NCI-H748 (cell line): ENCODE results near the gene OPCML.

Experiments used
- DNase-seq: peaks from one replicate; lab custom pipeline; 2025; ENCODE audit not compliant: unreplicated experiment; lab: John Stamatoyannopoulos, UW

Gene OPCML

DNA sequence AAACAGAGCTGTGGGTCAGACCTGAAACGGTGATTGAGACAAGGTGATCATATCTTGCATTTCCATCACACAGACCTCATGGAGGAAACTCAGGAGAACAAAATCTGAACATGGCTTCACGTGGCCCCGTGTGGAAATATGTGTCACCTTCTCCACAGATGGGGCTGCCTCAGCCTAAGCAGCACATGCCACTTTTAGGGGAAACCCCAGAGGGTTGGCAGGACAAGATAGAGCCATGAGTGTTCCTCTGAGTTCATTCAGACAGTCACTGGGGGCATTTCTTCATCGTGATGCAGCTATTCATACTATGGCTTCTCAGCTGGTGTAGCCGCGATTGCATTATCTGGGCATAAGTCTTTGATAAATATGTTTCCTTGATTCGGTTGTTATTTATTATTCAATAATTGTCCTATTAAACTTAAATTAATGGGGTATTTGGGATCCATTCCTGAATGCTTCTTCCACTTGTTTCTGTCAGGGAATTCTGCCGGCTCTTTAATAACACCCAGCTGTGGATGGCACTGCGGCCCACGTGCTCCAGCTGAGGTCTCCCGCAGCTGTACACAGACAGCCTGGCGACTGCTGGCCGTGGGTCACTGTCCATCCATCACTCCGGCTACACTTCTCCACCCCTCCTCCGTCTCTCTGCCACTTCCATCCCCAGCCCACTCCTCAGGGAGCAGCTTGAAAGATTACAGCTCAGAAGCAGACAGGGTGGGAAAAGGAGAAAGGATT lies 485.1 kb downstream of the OPCML start:
- no peak for DNase-seq

DNA sequence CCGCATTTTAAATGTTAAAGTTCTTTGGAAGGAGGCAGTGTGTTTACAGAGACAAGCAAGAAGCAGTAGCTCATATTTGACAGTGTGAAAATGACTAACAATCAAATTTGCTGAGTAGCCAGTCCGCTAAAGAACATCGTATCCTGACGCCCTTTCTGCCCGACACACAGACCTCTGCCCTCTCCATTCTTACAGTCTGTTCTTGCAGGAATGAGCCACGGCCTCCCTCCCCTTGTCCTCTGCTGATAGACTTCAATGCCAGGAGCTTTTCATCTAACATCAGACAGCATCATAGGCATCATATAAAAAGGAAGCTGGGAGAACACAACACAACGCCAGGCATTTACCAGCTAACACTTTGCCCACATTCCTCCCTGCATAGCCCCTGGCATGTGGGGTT lies 486.0 kb downstream of the OPCML start:
- DNase-seq, result no peak

DNA sequence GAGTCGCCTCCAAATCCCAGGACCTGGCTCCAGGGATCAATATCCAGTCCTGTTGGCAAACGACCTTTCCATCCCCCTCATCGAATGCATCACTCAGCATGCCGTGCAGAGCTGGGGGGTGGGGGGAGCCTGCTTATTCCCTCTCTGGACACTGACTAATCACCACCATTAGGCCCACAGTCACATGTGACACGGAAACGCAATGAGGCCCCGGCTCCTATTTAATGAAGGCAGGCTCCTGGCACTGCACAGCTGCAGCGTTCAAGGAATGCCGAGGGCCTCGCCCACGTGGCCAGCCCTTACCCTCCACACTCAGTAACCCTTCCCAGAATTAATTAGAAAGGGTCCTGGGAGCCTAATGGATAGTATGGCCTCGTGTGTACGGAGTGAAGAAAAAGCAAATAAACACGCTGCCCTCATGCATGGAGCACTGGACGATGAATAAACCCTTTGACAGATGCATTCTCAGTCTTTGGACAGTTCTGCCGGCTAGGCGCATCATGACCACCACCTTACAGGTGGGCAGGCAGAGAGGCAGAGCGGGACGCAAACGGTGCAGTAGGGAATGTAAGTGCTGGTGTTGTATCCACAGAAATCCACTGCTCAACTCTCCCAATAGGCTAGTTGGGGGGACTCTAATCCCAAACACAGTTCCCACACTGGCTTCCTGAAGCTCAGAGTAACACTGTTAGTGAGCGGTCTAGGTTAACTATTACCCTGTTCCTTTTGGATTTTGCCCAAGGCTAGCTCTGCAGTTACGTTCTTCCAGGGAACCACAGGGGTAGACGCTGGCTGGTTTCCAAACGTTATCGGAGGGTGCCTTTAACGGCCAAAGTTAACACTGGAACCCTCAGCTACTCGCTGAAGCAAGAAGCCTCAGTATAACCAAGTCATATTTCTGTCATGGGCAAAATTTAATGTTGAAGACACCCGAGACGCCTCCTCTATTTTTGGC lies 490.1 kb downstream of the OPCML start:
- DNase-seq, result peak; percentile 6

- DNase-seq, result peak; percentile 10
Observed at GRCh38 chr11:133041181-133041580, 491.1 kb downstream of the OPCML start.

DNA sequence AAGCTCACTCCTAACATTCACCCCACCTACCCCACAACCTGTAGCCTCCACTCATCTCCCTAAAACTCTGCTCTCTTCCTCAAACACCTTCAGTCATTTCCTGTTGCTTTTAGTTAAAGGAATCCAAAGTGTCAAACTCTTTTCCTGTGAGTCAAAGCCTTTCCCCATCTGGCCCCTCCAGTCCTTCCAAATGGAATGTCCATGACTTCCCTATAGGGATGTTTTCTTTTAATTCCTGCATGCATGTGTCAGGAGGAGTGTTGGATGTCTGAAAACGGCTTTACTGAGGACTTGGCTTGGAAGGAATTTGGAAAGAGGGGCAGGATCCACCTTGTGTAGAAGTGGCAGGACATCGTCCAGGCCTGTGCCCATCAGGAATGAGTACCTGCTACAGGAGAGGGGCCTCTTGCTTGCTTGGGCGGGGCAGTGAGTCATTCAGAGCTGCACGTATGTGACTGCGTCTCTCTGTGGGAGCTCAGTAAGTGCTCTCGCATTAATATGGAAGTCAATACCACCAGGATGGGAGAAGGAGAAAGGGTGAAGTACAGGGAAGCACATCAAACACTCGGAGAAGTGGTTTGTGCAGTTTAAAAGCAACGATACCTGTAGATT lies 491.9 kb downstream of the OPCML start:
- peak; percentile 84 for DNase-seq

DNA sequence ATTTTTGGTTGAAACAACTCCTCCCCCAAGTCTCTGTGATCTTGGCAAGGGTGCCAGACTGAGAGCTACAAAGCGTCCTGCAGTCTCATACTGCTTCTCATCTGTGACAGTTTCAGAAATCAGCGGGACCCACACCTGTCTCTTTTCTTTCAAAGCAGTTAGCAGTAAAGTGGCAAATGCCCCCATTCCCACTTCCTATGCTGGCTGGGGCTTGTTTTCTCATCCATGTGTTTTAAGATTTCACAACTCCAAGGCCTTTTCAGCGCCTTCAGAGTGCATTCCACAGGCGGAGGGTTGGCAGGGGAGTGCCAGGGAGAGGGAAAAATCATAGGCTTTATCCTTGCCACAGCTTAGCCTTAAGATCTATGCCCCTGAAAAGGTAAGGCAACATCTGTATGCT lies 493.5 kb downstream of the OPCML start:
- DNase-seq, result no peak

DNA sequence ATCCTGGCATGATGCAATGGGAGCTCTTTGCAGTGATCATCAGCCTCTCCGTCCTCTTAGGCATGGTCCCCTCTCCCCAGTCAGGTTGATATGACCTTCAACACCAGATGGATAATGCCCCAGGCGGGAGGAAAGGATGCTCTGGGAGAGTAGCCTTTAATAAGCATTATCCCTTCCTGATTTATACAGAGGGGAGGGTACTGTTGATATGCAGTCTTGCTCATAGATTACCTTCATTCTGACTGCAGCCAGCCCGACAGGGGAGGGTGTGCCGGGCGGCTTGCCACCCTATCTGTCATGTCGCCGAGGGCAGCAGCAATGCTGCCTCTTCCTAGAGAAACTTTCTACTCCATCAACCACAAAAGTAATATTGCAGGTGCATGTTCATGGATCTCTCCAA lies 497.4 kb downstream of the OPCML start:
- no peak for DNase-seq

DNA sequence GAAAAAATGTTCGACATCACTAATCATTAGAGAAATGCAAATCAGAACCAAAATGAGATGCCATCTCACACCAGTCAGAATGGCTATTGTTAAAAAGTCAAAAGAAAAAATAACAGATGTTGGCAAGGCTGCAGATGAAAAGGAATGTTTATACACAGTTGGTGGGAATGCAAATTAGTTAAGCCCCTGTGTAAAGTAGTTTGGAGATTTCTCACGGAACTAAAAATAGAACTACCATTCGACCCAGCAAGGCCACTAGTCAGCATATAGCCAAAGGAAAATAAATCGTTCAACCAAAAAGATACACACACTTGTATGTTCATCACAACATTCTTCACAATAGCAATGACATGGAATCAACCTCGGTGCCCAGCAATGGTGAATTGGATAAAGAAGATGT lies 503.2 kb downstream of the OPCML start:
- DNase-seq, result no peak

DNA sequence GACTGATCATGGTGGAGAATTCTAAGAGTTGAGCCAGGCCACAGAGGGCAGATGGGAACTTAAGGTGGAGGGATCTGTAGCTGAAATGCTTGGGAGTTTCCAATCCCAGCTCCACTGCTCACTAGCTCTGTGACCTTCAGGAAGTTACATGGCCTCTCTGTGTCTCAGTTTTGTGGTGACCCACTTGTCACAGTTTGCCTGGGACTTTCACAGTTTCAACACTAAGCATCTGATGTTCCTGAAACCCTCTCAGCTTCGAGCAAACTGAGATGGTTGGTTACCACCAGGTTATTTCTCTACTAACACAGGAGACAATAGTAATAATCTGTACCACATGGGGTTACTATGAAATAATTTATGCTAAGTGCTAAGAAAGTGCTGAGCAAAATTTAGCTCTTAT lies 505.3 kb downstream of the OPCML start:
- DNase-seq, result no peak

DNA sequence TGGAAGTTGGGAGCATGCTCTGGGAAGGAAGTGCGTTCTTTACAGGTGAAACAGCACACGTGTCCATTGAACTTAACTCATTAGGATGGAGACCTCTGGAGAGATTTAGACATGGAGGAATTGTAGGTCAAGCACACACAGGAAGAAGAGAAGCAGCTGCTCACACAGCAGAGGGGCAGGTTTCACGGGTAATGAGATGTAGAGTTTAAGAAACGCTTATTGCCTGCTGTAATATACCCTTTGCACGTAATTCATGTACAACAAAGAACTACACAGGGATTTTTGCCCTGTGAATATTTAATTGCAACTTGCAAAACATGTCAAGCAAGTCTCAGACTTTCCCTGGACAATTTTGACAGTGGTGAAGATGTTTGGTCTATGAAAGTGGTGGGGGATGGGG lies 508.0 kb downstream of the OPCML start:
- peak; percentile 8 for DNase-seq

- DNase-seq, result no peak
Observed at GRCh38 chr11:133023232-133023631, 509.1 kb downstream of the OPCML start.

GRCh38 chr11:133021553-133021952 lies 510.7 kb downstream of the OPCML start:
- no peak for DNase-seq

- no peak for DNase-seq
Observed at GRCh38 chr11:133020372-133020714, 512.0 kb downstream of the OPCML start.

- DNase-seq, result no peak
Observed at GRCh38 chr11:133019545-133020371, 512.5 kb downstream of the OPCML start.

GRCh38 chr11:133015457-133015856 lies 516.8 kb downstream of the OPCML start:
- DNase-seq, result no peak

DNA sequence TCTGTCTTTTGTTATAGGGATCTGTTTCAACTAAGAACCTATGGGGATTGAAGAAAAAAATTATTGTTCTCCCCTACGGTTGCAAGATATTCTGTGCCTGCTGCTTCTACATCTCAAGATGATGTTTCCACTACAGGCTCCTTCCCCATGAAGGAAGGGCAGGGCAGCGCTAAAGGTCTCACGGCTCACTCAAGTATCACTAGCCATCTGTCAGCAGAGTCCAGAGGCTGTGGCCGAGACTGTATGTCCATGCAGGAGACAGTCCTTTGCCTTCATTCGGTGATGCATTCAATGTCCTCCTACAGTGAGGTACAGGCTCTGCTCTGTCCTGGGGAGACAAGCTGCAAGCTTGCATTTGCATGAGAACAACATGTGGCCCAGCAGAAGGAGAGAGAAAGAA lies 518.0 kb downstream of the OPCML start:
- no peak for DNase-seq

- DNase-seq, result no peak
Observed at GRCh38 chr11:133012803-133013202, 519.5 kb downstream of the OPCML start.

DNA sequence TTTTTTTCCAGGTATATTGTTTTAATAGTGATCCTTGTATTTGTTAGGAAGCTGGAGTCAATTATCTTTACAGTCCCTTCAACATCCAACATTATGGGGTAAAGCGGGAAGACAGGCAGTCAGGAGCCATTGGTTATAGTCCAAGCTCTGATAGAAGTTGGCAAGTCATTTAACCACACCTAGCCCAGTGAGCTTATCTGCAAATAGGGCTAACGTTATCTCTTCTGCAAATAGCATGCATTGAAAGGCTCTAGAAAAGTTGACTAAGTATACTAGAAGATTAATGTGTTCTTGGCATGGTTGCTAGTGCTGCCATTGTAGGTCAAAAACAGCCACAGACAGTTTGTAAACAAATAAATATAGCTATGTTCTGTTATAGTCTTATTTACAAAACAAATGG lies 520.7 kb downstream of the OPCML start:
- DNase-seq, result no peak

GRCh38 chr11:133007027-133007584 lies 525.2 kb downstream of the OPCML start:
- DNase-seq, result no peak

- DNase-seq, result no peak
Observed at GRCh38 chr11:133004369-133004768, 527.9 kb downstream of the OPCML start.

GRCh38 chr11:132999516-132999915 lies 532.8 kb downstream of the OPCML start:
- peak; percentile 18 for DNase-seq
